IMR-90 (cell line): ENCODE results near the gene HYPK. TPM values are rescaled to one million over a fixed set of nuclear protein-coding genes. Genes with fewer than 3 reads are reported as not detected.
A peak's percentile ranks its signal among the peaks of the same experiment; 100 is the strongest.

ENCODE experiments used
- ATAC-seq: fragments of 200-7000 bp; cut with Tn5 transposase; 2 replicates; pipeline ENCODE4 v1.9.1; 2020; ENCODE audit warnings: low read depth, mild to moderate bottlenecking, moderate library complexity
- BruUV-seq: library from RNA; stranded (reverse); fragments of 400-500 nt; replicated peaks from 2 replicates; lab custom pipeline; 2021; lab: Mats Ljungman, UMichigan
- CTCF ChIA-PET: fragments of 300-600 bp; formaldehyde crosslinking; extraction: SDS; loops from one replicate; lab custom pipeline; 2021; ENCODE audit warnings: antibody characterized with exemption; lab: Yijun Ruan, JAX
- POLR2A ChIA-PET: fragments of 300-600 bp; sonication (Branson Sonifier 250); formaldehyde crosslinking; loops from one replicate; lab custom pipeline; 2022; ENCODE audit warnings: antibody characterized with exemption; ENCODE audit not compliant: unreplicated experiment; lab: Charles Lee
- DNase-seq: peaks from one replicate; pipeline ENCODE4 v3.0.0; 2013
- H2AFZ ChIP-seq: replicated peaks from 2 replicates; pipeline ENCODE3; 2013; ENCODE audit warnings: low read length, mild to moderate bottlenecking; ENCODE audit not compliant: poor library complexity
- H2AK5ac ChIP-seq: 2 replicates; pipeline ENCODE4 v1.6.1; 2013; ENCODE audit warnings: low read depth, low read length, inconsistent platforms
- H2AK9ac ChIP-seq: replicated peaks from 2 replicates; pipeline ENCODE3; 2013; ENCODE audit warnings: mild to moderate bottlenecking, low read depth, low read length, moderate library complexity; ENCODE audit not compliant: poor library complexity
- H2BK120ac ChIP-seq: 2 replicates; pipeline ENCODE4 v1.6.1; 2013; ENCODE audit warnings: low read depth, low read length, inconsistent platforms
- H2BK15ac ChIP-seq: 3 replicates; pipeline ENCODE4 v1.6.1; 2013; ENCODE audit warnings: low read depth, low read length, inconsistent platforms
- H2BK20ac ChIP-seq: 2 replicates; pipeline ENCODE4 v1.6.1; 2013; ENCODE audit warnings: low read depth, mild to moderate bottlenecking, inconsistent platforms, low read length, moderate library complexity
- H2BK5ac ChIP-seq: 2 replicates; pipeline ENCODE4 v1.6.1; 2013; ENCODE audit warnings: mild to moderate bottlenecking, low read depth, low read length, inconsistent platforms; ENCODE audit not compliant: poor library complexity, severe bottlenecking
- H3K14ac ChIP-seq: replicated peaks from 2 replicates; pipeline ENCODE4 v1.6.1; 2013; ENCODE audit warnings: low read depth, low read length, inconsistent platforms
- H3K18ac ChIP-seq: 2 replicates; pipeline ENCODE4 v1.6.1; 2013; ENCODE audit warnings: low read depth, low read length, control low read depth
- H3K23ac ChIP-seq: 2 replicates; pipeline ENCODE4 v1.6.1; 2013; ENCODE audit warnings: low read depth, low read length, inconsistent platforms
- H3K27ac ChIP-seq: 2 replicates; pipeline ENCODE4 v1.5.1; 2013; ENCODE audit warnings: mild to moderate bottlenecking, control low read depth, low read length; ENCODE audit not compliant: insufficient read depth
- H3K27me3 ChIP-seq: 2 replicates; pipeline ENCODE4 v1.6.1; 2013; ENCODE audit warnings: low read length; ENCODE audit not compliant: control insufficient read depth, insufficient read depth
- H3K36me3 ChIP-seq: 2 replicates; pipeline ENCODE4 v1.6.1; 2013; ENCODE audit warnings: low read length, mixed read lengths; ENCODE audit not compliant: control insufficient read depth, insufficient read depth
- H3K4ac ChIP-seq: 2 replicates; pipeline ENCODE4 v1.6.1; 2013; ENCODE audit warnings: low read depth, low read length, inconsistent platforms
- H3K4me1 ChIP-seq: 2 replicates; pipeline ENCODE4 v1.6.1; 2013; ENCODE audit warnings: low read length, mixed read lengths; ENCODE audit not compliant: control insufficient read depth, insufficient read depth
- H3K4me2 ChIP-seq: 2 replicates; pipeline ENCODE4 v1.6.1; 2013; ENCODE audit warnings: low read depth, mild to moderate bottlenecking, control low read depth, low read length, moderate library complexity
- H3K4me3 ChIP-seq: 2 replicates; pipeline ENCODE4 v1.5.1; 2013; ENCODE audit warnings: low read depth, mild to moderate bottlenecking, control low read depth, low read length, moderate library complexity; ENCODE audit not compliant: insufficient read depth
- H3K56ac ChIP-seq: 2 replicates; pipeline ENCODE4 v1.6.1; 2013; ENCODE audit warnings: low read length, inconsistent platforms; ENCODE audit not compliant: insufficient read depth; ENCODE audit errors: extremely low read depth
- H3K79me1 ChIP-seq, 2 experiments: 2 replicates each; pipeline ENCODE4 v1.6.1; 2013; ENCODE audit warnings: low read length in 2 of 2, inconsistent platforms in 1 of 2, low read depth in 1 of 2
- H3K9ac ChIP-seq: 2 replicates; pipeline ENCODE4 v1.6.1; 2013; ENCODE audit warnings: low read depth, low read length, control low read depth
- H3K9me1 ChIP-seq: 2 replicates; pipeline ENCODE4 v1.6.1; 2013; ENCODE audit warnings: low read length, inconsistent platforms; ENCODE audit not compliant: insufficient read depth
- H3K9me3 ChIP-seq: 2 replicates; pipeline ENCODE4 v1.6.1; 2013; ENCODE audit warnings: low read length; ENCODE audit not compliant: control insufficient read depth, insufficient read depth
- H4K20me1 ChIP-seq: 2 replicates; pipeline ENCODE4 v1.6.1; 2013; ENCODE audit warnings: low read length, inconsistent platforms; ENCODE audit not compliant: insufficient read depth
- H4K5ac ChIP-seq: 2 replicates; pipeline ENCODE4 v1.6.1; 2013; ENCODE audit warnings: mild to moderate bottlenecking, low read depth, low read length, control low read depth
- H4K8ac ChIP-seq, 2 experiments: 2 replicates each; pipeline ENCODE4 v1.6.1; 2013; ENCODE audit warnings: low read depth in 2 of 2, low read length in 2 of 2, control low read depth in 1 of 2, inconsistent platforms in 1 of 2
- H4K91ac ChIP-seq: 2 replicates; pipeline ENCODE4 v1.6.1; 2013; ENCODE audit warnings: low read depth, low read length, inconsistent platforms; ENCODE audit not compliant: insufficient read depth
- BHLHE40 ChIP-seq: fragments of 150-350 bp; IDR thresholded peaks from 2 replicates; pipeline ENCODE4 v1.6.1; 2016; ENCODE audit warnings: mild to moderate bottlenecking, low read depth, low read length
- CHD1 ChIP-seq: IDR thresholded peaks from 2 replicates; pipeline ENCODE4 v1.6.1; 2012; ENCODE audit warnings: low read depth, low read length, improper control_type of control experiment
- MAFK ChIP-seq: IDR thresholded peaks from 2 replicates; pipeline ENCODE4 v1.6.1; 2012; ENCODE audit warnings: low read depth, low read length, improper control_type of control experiment
- MAZ ChIP-seq: IDR thresholded peaks from 2 replicates; pipeline ENCODE4 v1.6.1; 2012; ENCODE audit warnings: low read depth, mild to moderate bottlenecking, low read length, improper control_type of control experiment, moderate library complexity, borderline replicate concordance
- MXI1 ChIP-seq: IDR thresholded peaks from 2 replicates; pipeline ENCODE4 v1.6.1; 2012; ENCODE audit warnings: low read depth, mild to moderate bottlenecking, low read length, moderate library complexity, borderline replicate concordance
- NFE2L2 ChIP-seq: fragments of 150-350 bp; IDR thresholded peaks from 2 replicates; pipeline ENCODE4 v1.6.1; 2016; ENCODE audit warnings: low read depth, mild to moderate bottlenecking, low read length
- RCOR1 ChIP-seq: IDR thresholded peaks from 2 replicates; pipeline ENCODE4 v1.6.1; 2012; ENCODE audit warnings: mild to moderate bottlenecking, low read length, improper control_type of control experiment; ENCODE audit not compliant: insufficient replicate concordance
- RFX5 ChIP-seq: IDR thresholded peaks from 2 replicates; pipeline ENCODE4 v1.8.0; 2012; ENCODE audit warnings: low read depth, mild to moderate bottlenecking, low read length, moderate library complexity
- SMC3 ChIP-seq: fragments of 150-350 bp; IDR thresholded peaks from 2 replicates; pipeline ENCODE4 v1.6.1; 2016; ENCODE audit warnings: low read depth, mild to moderate bottlenecking, antibody characterized with exemption, low read length, moderate library complexity
- WGBS, 2 experiments: methylation state at CpG; one replicate each; pipeline versions ENCODE4 v1.1.5 to v1.1.7; 2013; ENCODE audit warnings: missing lambda C conversion rate in 2 of 2; ENCODE audit not compliant: insufficient read length in 1 of 2; ENCODE audit errors: extremely low coverage in 2 of 2; 5-methylcytosine and 5-hydroxymethylcytosine counted together
- dilution Hi-C: fragments of 300-500 bp; cut with HindIII; formaldehyde crosslinking; loops from one replicate; pipeline ENCODE4 v1.14.3; 2018; ENCODE audit warnings: low sequenced_read_pairs; ENCODE audit not compliant: unreplicated experiment
- in situ Hi-C: fragments of 300-500 bp; cut with MboI; formaldehyde crosslinking; loops from 3 replicates; pipeline ENCODE4 v1.14.3; 2019; ENCODE audit warnings: low sequenced_read_pairs, inconsistent platforms, mixed read lengths
- intact Hi-C: fragments of 100-400 bp; cut with micrococcal nuclease; formaldehyde crosslinking; loops from 2 replicates; pipeline ENCODE4 v1.10.0; 2022
- polyA plus RNA-seq, 3 experiments: library from polyadenylated mRNA; depleted of rRNA; stranded (reverse); fragments of >200 nt; gene quantifications; 2 replicates each; pipeline ENCODE4 v1.2.3, GENCODE V29; 2012; ENCODE audit warnings: low replicate concordance in 1 of 3
- total RNA-seq: library from RNA; depleted of rRNA; stranded (reverse); fragments of >200 nt; gene quantifications from 2 replicates; pipeline ENCODE4 v1.2.3, GENCODE V29; 2012
- TF ChIP-seq, protein P1 (sequence below): fragments of 150-350 bp; IDR thresholded peaks from 2 replicates; pipeline ENCODE4 v1.6.1; 2016; ENCODE audit warnings: low read depth, mild to moderate bottlenecking, low read length, moderate library complexity, borderline replicate concordance
- TF ChIP-seq, protein P2 (sequence below): conservative IDR thresholded peaks from 2 replicates; pipeline ENCODE4 v1.5.1; 2012; ENCODE audit warnings: mild to moderate bottlenecking, low read depth, low read length, improper control_type of control experiment

HYPK gene
- total and polyA plus RNA-seq, 2 of the 4 experiments (the other 2 are of a cell fraction) = 1.4 to 9.1 TPM

DNA sequence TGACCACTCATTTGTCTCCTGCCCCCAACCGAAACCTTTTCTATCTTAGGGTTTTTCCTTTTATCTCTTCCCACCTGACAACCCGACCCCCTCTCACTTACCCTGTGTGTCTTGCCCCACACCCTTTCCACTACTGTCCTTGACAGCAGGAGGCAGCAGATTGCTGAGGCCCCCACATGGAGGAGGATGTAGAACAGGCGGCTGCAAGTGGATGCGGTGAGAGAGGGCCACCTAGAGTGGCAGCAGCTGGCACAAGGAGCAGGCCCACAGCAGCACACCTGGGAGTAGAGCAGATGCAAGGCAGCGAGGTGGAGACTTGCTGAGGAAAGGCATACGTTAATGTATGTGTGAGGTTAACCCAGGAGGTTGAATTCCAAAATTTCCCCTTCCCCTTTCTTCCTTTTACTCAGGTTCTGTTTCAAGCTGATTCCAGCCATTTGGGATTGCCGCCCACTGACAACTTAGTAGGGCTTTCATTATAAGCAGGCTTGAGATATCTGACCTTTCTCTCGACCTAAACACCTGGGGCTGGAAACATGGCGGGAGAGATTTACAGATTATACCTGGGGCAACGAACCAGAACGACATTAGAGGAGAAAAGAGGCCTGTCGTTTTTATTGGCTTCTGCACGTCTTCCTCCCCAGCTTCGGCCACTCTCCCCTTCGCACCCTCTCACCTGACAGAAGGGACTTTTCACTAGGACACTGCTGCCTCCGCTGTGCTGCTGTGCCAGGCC lies 1.0 kb upstream of the HYPK start:
- POLR2A ChIA-PET = no interaction called here
- TF ChIP-seq, protein P1, sequence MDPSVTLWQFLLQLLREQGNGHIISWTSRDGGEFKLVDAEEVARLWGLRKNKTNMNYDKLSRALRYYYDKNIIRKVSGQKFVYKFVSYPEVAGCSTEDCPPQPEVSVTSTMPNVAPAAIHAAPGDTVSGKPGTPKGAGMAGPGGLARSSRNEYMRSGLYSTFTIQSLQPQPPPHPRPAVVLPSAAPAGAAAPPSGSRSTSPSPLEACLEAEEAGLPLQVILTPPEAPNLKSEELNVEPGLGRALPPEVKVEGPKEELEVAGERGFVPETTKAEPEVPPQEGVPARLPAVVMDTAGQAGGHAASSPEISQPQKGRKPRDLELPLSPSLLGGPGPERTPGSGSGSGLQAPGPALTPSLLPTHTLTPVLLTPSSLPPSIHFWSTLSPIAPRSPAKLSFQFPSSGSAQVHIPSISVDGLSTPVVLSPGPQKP = no peak
- TF ChIP-seq MAZ = no peak
- TF ChIP-seq MAFK = no peak
- TF ChIP-seq SMC3 = no peak
- no peak for TF ChIP-seq NFE2L2
- no peak for TF ChIP-seq MXI1
- TF ChIP-seq BHLHE40 = no peak
- TF ChIP-seq RFX5 = no peak
- no peak for TF ChIP-seq RCOR1
- TF ChIP-seq, protein P2, sequence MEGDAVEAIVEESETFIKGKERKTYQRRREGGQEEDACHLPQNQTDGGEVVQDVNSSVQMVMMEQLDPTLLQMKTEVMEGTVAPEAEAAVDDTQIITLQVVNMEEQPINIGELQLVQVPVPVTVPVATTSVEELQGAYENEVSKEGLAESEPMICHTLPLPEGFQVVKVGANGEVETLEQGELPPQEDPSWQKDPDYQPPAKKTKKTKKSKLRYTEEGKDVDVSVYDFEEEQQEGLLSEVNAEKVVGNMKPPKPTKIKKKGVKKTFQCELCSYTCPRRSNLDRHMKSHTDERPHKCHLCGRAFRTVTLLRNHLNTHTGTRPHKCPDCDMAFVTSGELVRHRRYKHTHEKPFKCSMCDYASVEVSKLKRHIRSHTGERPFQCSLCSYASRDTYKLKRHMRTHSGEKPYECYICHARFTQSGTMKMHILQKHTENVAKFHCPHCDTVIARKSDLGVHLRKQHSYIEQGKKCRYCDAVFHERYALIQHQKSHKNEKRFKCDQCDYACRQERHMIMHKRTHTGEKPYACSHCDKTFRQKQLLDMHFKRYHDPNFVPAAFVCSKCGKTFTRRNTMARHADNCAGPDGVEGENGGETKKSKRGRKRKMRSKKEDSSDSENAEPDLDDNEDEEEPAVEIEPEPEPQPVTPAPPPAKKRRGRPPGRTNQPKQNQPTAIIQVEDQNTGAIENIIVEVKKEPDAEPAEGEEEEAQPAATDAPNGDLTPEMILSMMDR = no peak
- TF ChIP-seq CHD1 = no peak

More for the DNA sequence above, 1.0 kb upstream of the HYPK start:
- DNase-seq (no peak), ATAC-seq (no peak)
- Histone ChIP-seq H3K79me1 (peaks cover 20 to 69% of the 10 kb centered on the region in 2 experiments), H2BK5ac (no peak overlapping the region), H3K9ac (no peak overlapping the region), H3K4me3 (no peak overlapping the region), H2AK5ac (no peak overlapping the region), H3K4me1 (peaks cover 15% of the 10 kb centered on the region), H3K18ac (no peak overlapping the region), H3K4ac (peak overlapping the region; percentile 84), H2BK120ac (no peak overlapping the region), H4K20me1 (peaks cover 32% of the 10 kb centered on the region), H4K5ac (no peak overlapping the region), H3K36me3 (peaks cover 50% of the 10 kb centered on the region), H3K4me2 (no peak overlapping the region), H3K9me3 (no peaks in the 10 kb centered on the region), H2AFZ (no peak overlapping the region), H2AK9ac (peak overlapping the region; percentile 83), H3K14ac (no peak overlapping the region), H2BK20ac (no peak overlapping the region), H3K56ac (no peak overlapping the region), H4K91ac (no peak overlapping the region), H4K8ac (peak overlapping the region in 1 of 2 experiments; percentile 94; a peak in 2 of 4 replicates), H3K23ac (no peak overlapping the region), H3K27ac (no peak overlapping the region), H3K9me1 (peaks cover 24% of the 10 kb centered on the region), H2BK15ac (no peak overlapping the region), H3K27me3 (no peaks in the 10 kb centered on the region)
- BruUV-seq = no TSS peak
- dilution Hi-C loops = no loop called here
- CTCF ChIA-PET = no interaction called here
- in situ Hi-C loops = no loop called here
- WGBS, 2 experiments = 92% methylated on average over 10 of the region's 16 CpGs; no CpG with 5 or more reads in 1 of the 2 experiments
- intact Hi-C loops = no loop called here
